Spleen (tissue), 11 donors: Measurements from ENCODE around the gene TTC32. TPM values are rescaled to one million over a fixed set of nuclear protein-coding genes. Genes with fewer than 3 reads are reported as not detected.
"Not testable (repeated sequence)": the region's sequence is repeated elsewhere in the genome, so short reads cannot be mapped to it uniquely, and the experiment has no call there.

Source experiments
- DNase-seq: peaks from one replicate; pipeline ENCODE4 v3.0.0-alpha.2; 2020
- H3K27ac ChIP-seq, 8 donors: fragments of 200-600 bp; sonication (generic) in 7 of 8; 1 replicate in 4 of 8; 2 replicates in 4 of 8; pipeline versions ENCODE4 v1.5.0 to v1.8.0; 2016 to 2021; ENCODE audit warnings: inconsistent platforms in 4 of 8, mild to moderate bottlenecking in 4 of 8, moderate library complexity in 1 of 8
- H3K27me3 ChIP-seq, 7 donors: fragments of 200-600 bp; sonication (generic) in 6 of 7; replicated peaks in 1 of 7; 1 replicate in 4 of 7; 2 replicates in 3 of 7; pipeline versions ENCODE4 v1.5.0 to v1.8.0; 2016 to 2021; ENCODE audit warnings: inconsistent platforms in 3 of 7, mild to moderate bottlenecking in 1 of 7
- H3K36me3 ChIP-seq, 6 donors: fragments of 200-600 bp; sonication (generic) in 5 of 6; 1 replicate in 4 of 6; 2 replicates in 2 of 6; pipeline versions ENCODE4 v1.5.0 to v1.8.0; 2016 to 2021; ENCODE audit warnings: inconsistent platforms in 2 of 6
- H3K4me1 ChIP-seq, 6 donors: fragments of 200-600 bp; sonication (generic) in 5 of 6; 1 replicate in 3 of 6; 2 replicates in 3 of 6; pipeline versions ENCODE4 v1.5.0 to v1.8.0; 2016 to 2021; ENCODE audit warnings: inconsistent platforms in 3 of 6
- H3K4me3 ChIP-seq, 8 donors: fragments of 200-600 bp; sonication (generic) in 7 of 8; 1 replicate in 4 of 8; 2 replicates in 4 of 8; pipeline versions ENCODE4 v1.5.0 to v1.8.0; 2016 to 2021; ENCODE audit warnings: inconsistent platforms in 4 of 8, mild to moderate bottlenecking in 4 of 8, moderate library complexity in 2 of 8
- H3K9me3 ChIP-seq, 8 donors: fragments of 200-600 bp; sonication (generic) in 7 of 8; 1 replicate in 4 of 8; 2 replicates in 4 of 8; pipeline versions ENCODE4 v1.5.0 to v1.8.0; 2016 to 2021; ENCODE audit warnings: inconsistent platforms in 4 of 8
- CTCF ChIP-seq, 11 experiments: fragments of 200-600 bp in 7 of 11; fragments of 450-650 bp in 4 of 11; sonication (generic) in 4 of 11; IDR thresholded peaks in 8 of 11; conservative IDR thresholded peaks in 3 of 11; 1 replicate in 7 of 11; 2 replicates in 4 of 11; pipeline versions ENCODE4 v1.4.0 to v1.8.0; 2016 to 2021; ENCODE audit warnings: antibody characterized with exemption in 11 of 11, inconsistent platforms in 4 of 11, mild to moderate bottlenecking in 1 of 11
- POLR2A ChIP-seq, 3 donors: fragments of 450-650 bp; IDR thresholded peaks; one replicate each; pipeline ENCODE4 v1.5.1; 2017; ENCODE audit warnings: antibody characterized with exemption in 3 of 3, mild to moderate bottlenecking in 1 of 3
- POLR2AphosphoS5 ChIP-seq, 3 donors: sonication (generic); formaldehyde crosslinking; IDR thresholded peaks; one replicate each; pipeline ENCODE4 v1.5.1; 2017; ENCODE audit warnings: antibody characterized with exemption in 3 of 3
- WGBS, 5 donors: extraction: QIAGEN DNeasy Blood & Tissue Kit in 3 of 5; methylation state at CpG; one replicate each; pipeline versions ENCODE4 v1.1.5 to v1.1.7; 2013 to 2018; 5-methylcytosine and 5-hydroxymethylcytosine counted together
- intact Hi-C: fragments of 100-400 bp; cut with DNase I; formaldehyde crosslinking; loops from one replicate; pipeline ENCODE4 v1.15.0; 2023; ENCODE audit warnings: low total_unique reads
- polyA plus RNA-seq, 3 donors: library from polyadenylated mRNA; stranded (reverse); fragments of 200-250 nt; gene quantifications; one replicate each; pipeline ENCODE4 v1.2.1, GENCODE V29; 2013
- total RNA-seq, 7 donors: library from RNA; depleted of rRNA in 3 of 7; stranded (reverse); fragments of >200 nt in 3 of 7; fragmentation: NEBNext Ultra II Directional in 4 of 7; extraction: Animal tissue kit (Norgen Biotek cat#: 25700) in 4 of 7; gene quantifications; one replicate each; pipeline versions ENCODE4 v1.1.0 to v1.2.1, GENCODE V29; 2016 to 2021
- donor health status: healthy with polysubstance abuse.
- donor health status: DM: no; HTN: no; CAD: no; lungs with moderate emphysema.
- donor health status: DM: no; HTN: no; CAD: no.
- donor health status: Bipolar disorder and iron deficiency.
- donor health status: healthy.
- donor health status: DM: no; HTN: no; CAD: no.
- donor health status: DM: yes; HTN: yes; CAD: no.

The TTC32 gene
- total and polyA plus RNA-seq, 10 donors = 17.7 to 47.6 (median 24.9) TPM

DNA sequence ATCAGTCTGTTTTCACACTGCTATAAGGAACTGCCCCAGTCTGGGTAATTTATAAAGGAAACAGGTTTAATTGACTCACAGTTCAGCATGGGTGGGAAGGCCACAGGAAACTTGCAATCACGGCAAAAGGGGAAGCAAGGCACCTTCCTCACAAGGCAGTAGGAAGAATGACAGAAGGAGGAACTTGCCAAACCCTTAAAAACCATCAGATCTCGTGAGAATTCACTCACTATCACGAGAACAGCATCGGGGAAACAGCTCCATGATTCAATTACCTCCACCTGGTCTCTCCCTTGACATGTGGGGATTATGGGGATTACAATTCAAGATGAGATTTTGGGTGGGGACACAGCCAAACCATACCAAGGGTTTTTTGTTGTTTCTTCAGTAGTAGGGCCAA lies 9.8 kb downstream of the TTC32 start:
- DNase-seq, H3K27me3 ChIP-seq, intact Hi-C loops, H3K36me3 ChIP-seq, H3K9me3 ChIP-seq: not testable (repeated sequence)
- peak in 1 of 3 donors; percentile 81 for TF ChIP-seq POLR2AphosphoS5 (IDR thresholded peaks at IDR 0.05)
- H3K27ac ChIP-seq = peak overlapping the region in 6 of 8 donors; percentile 50 to 85 (median 70)
- peaks cover 3 to 55% (median 27%) of the 10 kb centered on the region in 6 donors for H3K4me1 ChIP-seq
- H3K4me3 ChIP-seq = peak overlapping the region in 1 of 8 donors; percentile 30
- 16 to 27% (median 23%) methylated on average over 4 of the region's 4 CpGs for WGBS, 5 donors

GRCh38 chr2:19890104-19890503 lies 11.7 kb downstream of the TTC32 start:
- Histone ChIP-seq H3K27me3 (no peaks in the 10 kb centered on the region), H3K4me3 (no peak overlapping the region), H3K27ac (no peak overlapping the region), H3K9me3 (no peaks in the 10 kb centered on the region), H3K4me1 (peaks cover 0 to 36% (median 11%) of the 10 kb centered on the region in 6 donors), H3K36me3 (no peaks in the 10 kb centered on the region)
- no peak for TF ChIP-seq POLR2A (IDR thresholded peaks at IDR 0.05)
- TF ChIP-seq POLR2AphosphoS5 (IDR thresholded peaks at IDR 0.05) = no peak
- TF ChIP-seq CTCF (IDR thresholded peaks at IDR 0.05 in 8 of 11, conservative IDR thresholded peaks at IDR 0.05 in 3 of 11) = no peak
- no peak for DNase-seq
- 80 to 90% (median 89%) methylated on average over 3 of the region's 3 CpGs for WGBS, 5 donors
- intact Hi-C loops = no loop called here

- no peak overlapping the region for H3K4me3 ChIP-seq
- no peaks in the 10 kb centered on the region for H3K9me3 ChIP-seq
- H3K4me1 ChIP-seq = peaks cover 0 to 23% (median 7%) of the 10 kb centered on the region in 6 donors
- WGBS, 5 donors = 93 to 94% (median 94%) methylated on average over 4 of the region's 4 CpGs
- H3K27ac ChIP-seq = no peak overlapping the region
- no peak for DNase-seq
- H3K27me3 ChIP-seq = no peaks in the 10 kb centered on the region
- no peak for TF ChIP-seq CTCF (IDR thresholded peaks at IDR 0.05 in 8 of 11, conservative IDR thresholded peaks at IDR 0.05 in 3 of 11)
- TF ChIP-seq POLR2A (IDR thresholded peaks at IDR 0.05) = no peak
- TF ChIP-seq POLR2AphosphoS5 (IDR thresholded peaks at IDR 0.05) = no peak
- intact Hi-C loops = no loop called here
- no peaks in the 10 kb centered on the region for H3K36me3 ChIP-seq
Measured at GRCh38 chr2:19888831-19889230, 13.0 kb downstream of the TTC32 start.

DNA sequence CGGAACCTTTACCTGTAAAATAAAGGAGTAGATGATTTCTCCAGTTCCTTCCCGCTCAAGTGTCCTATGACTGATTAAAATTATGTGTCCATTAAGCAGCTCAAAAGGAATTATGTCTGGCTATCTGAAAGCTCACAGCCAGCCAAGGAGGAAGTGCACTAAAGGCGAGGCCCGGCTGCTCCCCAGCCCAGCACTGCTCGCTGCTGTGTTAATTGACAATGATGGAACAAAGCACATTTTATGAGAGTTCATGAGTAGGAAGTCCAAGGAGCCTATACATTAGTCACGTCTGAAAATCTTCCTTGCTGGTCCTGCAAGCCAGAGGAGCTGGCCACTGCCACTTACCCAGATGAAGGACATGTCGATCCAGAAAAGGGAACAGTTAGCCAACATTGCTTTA lies 14.3 kb downstream of the TTC32 start:
- 68 to 81% (median 78%) methylated on average over 7 of the region's 7 CpGs for WGBS, 5 donors
- Histone ChIP-seq H3K27ac (no peak overlapping the region), H3K4me1 (peaks cover 0 to 19% (median 7%) of the 10 kb centered on the region in 6 donors), H3K4me3 (no peak overlapping the region), H3K36me3 (no peaks in the 10 kb centered on the region), H3K9me3 (no peaks in the 10 kb centered on the region), H3K27me3 (no peaks in the 10 kb centered on the region)
- intact Hi-C loops = no loop called here
- no peak for TF ChIP-seq CTCF (IDR thresholded peaks at IDR 0.05 in 8 of 11, conservative IDR thresholded peaks at IDR 0.05 in 3 of 11)
- TF ChIP-seq POLR2AphosphoS5 (IDR thresholded peaks at IDR 0.05) = no peak
- DNase-seq = no peak

DNA sequence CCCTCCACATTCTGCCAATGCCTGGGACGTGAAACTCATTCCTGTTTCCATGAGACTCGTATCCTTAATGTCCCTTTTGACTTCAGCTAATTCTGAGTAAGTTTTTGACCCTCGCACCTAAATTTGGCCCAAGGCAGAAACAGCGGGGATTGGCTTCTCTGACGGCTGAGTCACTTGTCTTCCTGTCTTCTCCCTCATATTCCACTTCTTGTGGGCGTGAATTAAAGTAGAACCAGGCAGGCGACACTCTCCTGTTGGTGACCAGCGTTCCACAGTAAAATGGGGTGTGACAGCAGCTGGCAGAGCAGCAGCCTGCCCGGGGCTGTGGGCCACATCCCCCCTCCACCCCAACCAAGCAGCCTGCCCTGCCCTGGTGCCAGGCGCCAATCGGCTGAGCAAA lies 15.5 kb downstream of the TTC32 start:
- Histone ChIP-seq H3K27ac (no peak overlapping the region), H3K9me3 (no peaks in the 10 kb centered on the region), H3K4me1 (peaks cover 0 to 8% (median 0%) of the 10 kb centered on the region in 6 donors), H3K27me3 (no peaks in the 10 kb centered on the region), H3K36me3 (no peaks in the 10 kb centered on the region), H3K4me3 (no peak overlapping the region)
- no peak for DNase-seq
- TF ChIP-seq POLR2AphosphoS5 (IDR thresholded peaks at IDR 0.05) = no peak
- TF ChIP-seq CTCF (IDR thresholded peaks at IDR 0.05 in 8 of 11, conservative IDR thresholded peaks at IDR 0.05 in 3 of 11) = no peak
- TF ChIP-seq POLR2A (IDR thresholded peaks at IDR 0.05) = no peak
- intact Hi-C loops = no loop called here
- 72 to 93% (median 87%) methylated on average over 11 of the region's 11 CpGs for WGBS, 5 donors
